GM19395 (cell line): ENCODE results near the gene IPP.
A peak's percentile ranks its signal among the peaks of the same experiment; 100 is the strongest.
"Not testable (repeated sequence)": the region's sequence is repeated elsewhere in the genome, so short reads cannot be mapped to it uniquely, and the experiment has no call there.

ENCODE experiments used
- ATAC-seq: cut with Tn5 transposase; IDR thresholded peaks from one replicate; pipeline ENCODE4 v1.9.1; 2021; ENCODE audit warnings: mild to moderate bottlenecking, moderate library complexity; ENCODE audit not compliant: unreplicated experiment

The IPP gene

GRCh38 chr1:45750298-45751038 is at the start of gene IPP:
Gene IPP, minus strand, starts transcription at chr1:45750653. Its CDS starts 4,242 bp downstream, at chr1:45746411.
- peak; percentile 95 for ATAC-seq

GRCh38 chr1:45796946-45797345 is 46.5 kb upstream of the IPP start:
- ATAC-seq: no peak

GRCh38 chr1:45796381-45796780 is 45.9 kb upstream of the IPP start:
- no peak for ATAC-seq

GRCh38 chr1:45793942-45794604 is 43.6 kb upstream of the IPP start:
- ATAC-seq: no peak

- ATAC-seq: no peak
Observed at GRCh38 chr1:45792744-45793143, 42.3 kb upstream of the IPP start.

- no peak for ATAC-seq
Observed at GRCh38 chr1:45789601-45790000, 39.1 kb upstream of the IPP start.

GRCh38 chr1:45787905-45788304 is 37.5 kb upstream of the IPP start:
- ATAC-seq: no peak

- no peak for ATAC-seq
Observed at GRCh38 chr1:45785583-45785982, 35.1 kb upstream of the IPP start.

- no peak for ATAC-seq
Observed at GRCh38 chr1:45775794-45776193, 25.3 kb upstream of the IPP start.

- no peak for ATAC-seq
Observed at GRCh38 chr1:45772971-45773370, 22.5 kb upstream of the IPP start.

GRCh38 chr1:45769261-45769932 is 18.9 kb upstream of the IPP start:
- ATAC-seq: no peak

GRCh38 chr1:45767035-45767434 is 16.6 kb upstream of the IPP start:
- ATAC-seq: no peak

GRCh38 chr1:45765999-45766792 is 15.7 kb upstream of the IPP start:
- ATAC-seq: no peak

GRCh38 chr1:45762291-45762690 is 11.8 kb upstream of the IPP start:
- no peak for ATAC-seq

GRCh38 chr1:45755697-45756096 is 5.2 kb upstream of the IPP start:
- ATAC-seq: no peak

GRCh38 chr1:45753248-45754037 is 3.0 kb upstream of the IPP start:
- ATAC-seq: no peak

- ATAC-seq: no peak
Observed at GRCh38 chr1:45752441-45753052, 2.1 kb upstream of the IPP start.

GRCh38 chr1:45752014-45752413 is 1.6 kb upstream of the IPP start:
- ATAC-seq: no peak

- not testable (repeated sequence) for ATAC-seq
Observed at GRCh38 chr1:45751039-45751838, 786 bp upstream of the IPP start.
